ENCODE measurements around the gene GCN1.

The GCN1 gene

DNA sequence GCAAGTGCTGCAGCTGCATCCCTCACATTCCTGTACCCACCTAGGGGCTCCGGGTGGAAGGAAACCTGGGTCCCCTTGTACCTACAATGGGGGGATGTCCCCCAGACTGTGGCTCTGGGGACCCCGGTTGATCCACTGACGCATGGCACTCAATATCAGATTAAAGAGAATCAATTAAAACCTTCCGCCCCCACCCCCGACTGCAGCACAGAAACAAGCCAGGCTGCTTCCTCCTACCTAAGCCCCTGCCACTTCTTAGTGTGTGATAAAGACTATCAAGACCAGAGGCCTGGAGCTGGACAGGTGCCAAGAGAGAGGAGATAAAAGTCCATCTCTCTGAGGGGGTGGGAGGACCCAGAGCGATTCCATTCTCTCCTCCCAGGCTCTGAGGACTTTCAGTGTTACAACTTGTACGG, 34.6 kb upstream of the GCN1 start:
- DNase-seq (ENCODE audit: low read depth in 1 of 2, low spot score in 1 of 2): no peak

DNA sequence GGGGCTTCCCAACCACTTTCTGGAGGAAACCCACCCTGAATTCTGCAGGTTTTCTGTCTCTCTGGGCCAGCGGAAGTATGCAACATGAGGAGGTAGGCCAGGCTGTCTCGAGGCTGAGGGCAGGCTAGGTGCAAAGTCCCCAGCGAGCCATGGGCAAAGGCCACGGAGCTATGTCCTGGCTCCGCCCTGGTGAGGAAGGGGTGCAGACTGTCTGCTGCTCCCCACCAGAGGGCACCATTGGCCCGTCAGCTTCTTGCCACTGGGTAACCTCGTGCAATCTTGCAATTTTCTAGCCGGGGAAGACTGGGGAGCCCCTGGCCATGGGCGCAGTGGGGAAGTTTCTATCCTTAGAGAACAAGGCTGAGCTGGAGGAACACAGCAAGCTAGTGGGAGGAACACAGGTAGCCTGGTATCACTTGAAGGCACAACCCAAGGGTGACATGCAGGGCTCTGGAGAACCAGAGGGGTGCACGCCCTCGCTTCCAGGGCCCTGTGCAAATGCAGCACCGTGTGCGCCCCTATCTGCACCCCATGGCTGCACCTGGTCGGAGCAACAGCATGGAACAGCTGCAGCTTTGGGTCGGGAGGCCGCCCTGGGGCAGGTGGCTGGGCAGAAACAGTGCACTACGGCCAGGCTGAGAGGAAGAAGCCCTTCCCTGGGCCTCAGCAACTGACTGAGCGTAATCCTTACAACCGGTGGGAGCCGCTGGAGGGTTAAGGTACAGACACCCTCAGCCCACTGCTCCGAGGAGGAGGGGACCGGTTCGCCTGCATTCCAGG, 34.0 kb upstream of the GCN1 start:
- DNase-seq (ENCODE audit: low read depth in 1 of 2, low spot score in 1 of 2): peak; percentile 76 to 86

DNA sequence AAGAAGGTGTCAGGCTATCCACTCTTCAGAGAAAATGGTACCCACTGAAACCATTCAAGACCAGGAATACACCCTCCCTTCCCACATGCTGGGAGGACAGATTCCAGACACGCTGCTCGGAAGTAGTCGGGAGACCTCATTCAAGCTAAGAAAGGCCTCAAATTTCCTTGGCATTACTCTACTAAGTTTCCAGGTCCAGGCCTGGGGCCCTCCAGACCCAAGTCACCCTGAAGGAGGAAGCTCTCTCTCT, 33.5 kb upstream of the GCN1 start:
- no peak for DNase-seq (ENCODE audit: low read depth in 1 of 2, low spot score in 1 of 2)

DNA sequence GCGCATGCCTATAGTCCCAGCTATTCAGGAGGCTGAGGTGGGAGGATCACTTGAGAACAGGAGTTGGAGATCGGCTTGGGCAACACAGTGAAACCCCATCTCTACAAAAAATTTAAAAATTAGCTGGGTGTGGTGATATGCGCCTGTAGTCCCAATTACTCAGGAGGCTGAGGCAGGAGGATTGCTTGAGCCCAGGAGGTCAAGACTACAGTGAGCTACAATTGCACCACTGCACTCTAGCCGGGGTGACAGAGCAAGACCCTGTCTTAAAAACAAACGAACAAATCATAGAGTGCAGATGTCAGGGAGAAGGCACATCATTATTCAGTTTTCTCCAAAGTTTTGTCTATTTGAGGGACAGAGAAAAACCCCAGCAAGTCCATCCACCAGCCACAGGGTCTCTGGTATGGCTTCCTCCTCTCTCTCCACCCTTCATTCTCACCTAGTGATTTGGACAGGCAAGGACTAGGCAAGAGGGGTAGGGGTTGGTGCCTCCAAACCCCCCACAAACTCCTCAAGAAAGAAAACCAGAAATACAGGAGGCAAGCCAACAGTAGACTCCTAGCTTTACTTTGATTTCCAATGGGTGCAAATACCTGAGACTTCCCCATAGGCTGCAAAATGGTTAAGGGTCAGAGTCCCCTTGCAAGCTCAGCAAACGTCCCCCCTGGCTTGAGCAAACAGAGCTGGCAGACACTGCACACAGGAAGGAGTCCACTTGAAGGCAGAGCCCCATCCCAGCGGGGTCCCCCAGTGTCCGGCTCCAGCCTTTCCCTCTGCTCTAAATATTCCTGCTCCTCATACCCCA, 32.9 kb upstream of the GCN1 start:
- DNase-seq (ENCODE audit: low read depth in 1 of 2, low spot score in 1 of 2): no peak

DNA sequence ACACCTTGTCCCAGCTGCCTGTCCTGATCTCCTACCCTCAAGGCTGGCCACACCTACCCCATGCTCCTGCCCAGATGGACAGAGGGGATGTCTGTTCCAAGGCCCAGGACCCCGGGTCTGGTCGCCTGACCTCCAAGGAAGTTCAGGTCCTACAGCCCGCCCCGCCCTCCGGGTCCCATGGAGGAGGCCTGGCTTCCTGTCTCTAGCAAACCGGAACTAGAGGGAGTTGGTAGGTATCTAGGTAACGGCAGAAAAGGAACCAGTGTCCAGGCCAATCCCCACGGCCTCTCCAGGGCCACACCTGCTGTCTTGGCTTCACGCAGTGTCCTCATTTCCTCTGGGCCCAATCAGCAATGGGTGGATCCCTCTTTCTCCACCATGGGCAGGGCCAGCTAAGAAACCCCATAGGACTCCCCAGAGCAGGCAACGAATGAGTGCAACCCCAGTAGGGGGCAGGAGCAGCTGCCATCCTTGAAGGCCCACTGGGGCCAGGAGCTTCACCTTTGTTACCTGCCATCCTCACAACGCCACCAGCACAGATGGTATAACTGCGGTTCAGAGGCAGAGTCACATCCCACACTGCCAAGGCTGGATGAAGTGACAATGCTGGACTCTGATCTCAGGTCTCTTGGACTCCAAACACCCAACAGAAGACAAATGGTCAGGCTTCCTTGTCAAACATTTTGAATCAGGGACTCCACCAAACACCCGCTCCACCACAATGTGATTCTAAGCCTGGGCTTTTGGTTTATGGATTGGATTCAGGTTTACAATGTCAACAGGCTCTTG, 31.5 kb upstream of the GCN1 start:
- DNase-seq (ENCODE audit: low read depth in 1 of 2, low spot score in 1 of 2): no peak

DNA sequence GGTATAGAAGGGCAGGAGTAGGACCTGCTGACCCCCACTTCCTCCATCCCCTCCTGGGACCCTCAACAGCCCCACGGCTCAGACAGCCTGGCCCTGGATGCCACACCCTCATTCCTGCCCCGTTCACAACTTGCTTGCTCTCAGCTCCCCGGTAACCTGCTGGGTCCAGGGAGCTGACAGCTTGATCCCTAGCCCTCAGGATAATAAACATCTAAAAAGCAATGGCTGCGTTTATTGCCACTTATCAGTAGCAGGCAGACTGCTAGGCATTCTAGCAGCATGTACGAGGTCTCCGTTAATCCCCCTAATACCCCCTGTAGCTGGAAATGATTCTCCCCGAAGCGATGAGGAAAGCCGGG, 30.7 kb upstream of the GCN1 start:
- DNase-seq (ENCODE audit: low read depth in 1 of 2, low spot score in 1 of 2): no peak

DNA sequence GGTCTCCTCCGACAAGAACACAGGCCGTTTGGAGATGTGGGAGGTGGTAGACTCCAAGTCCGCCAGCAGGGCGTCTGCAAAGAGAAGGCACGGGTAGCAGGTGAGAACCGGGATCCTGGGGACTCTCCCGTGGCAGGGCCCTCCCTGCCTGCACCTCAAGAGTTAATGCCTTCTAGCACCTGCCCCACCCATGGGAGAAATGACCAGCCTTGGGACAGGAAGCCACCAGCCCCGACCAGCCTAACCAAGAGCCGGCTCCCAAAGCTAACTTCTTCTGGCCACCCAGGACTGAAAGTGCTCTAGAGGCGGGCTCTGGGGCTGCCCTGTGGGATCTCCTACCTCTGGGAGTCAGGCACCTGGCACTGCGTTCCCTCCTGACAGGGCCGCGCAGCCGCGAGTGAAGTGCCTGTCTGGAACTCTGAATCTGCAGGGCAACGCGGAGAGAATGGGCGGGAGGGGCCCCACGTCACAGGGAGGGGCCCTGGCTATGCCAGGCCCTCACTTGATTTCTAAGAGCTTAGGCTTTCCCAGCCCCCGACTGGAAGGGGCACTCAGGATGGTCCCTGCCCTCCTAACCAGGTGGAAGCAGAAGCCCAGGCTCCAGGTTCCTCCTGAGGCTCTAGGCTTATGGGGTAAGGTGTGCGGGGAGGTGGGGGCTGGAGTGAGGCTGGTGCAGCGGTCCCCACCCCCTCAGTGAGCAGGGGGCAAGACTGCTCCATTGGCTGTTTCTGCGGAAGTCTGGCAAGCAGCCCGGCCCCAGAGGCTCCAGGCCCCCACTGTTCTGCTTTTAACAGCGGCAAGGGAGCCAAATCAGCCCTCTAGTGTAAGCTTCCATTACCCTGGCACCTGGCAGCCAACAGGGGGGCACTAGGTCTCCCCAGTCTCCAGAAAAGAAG, 30.0 kb upstream of the GCN1 start:
- DNase-seq (ENCODE audit: low read depth in 1 of 2, low spot score in 1 of 2): no peak

DNA sequence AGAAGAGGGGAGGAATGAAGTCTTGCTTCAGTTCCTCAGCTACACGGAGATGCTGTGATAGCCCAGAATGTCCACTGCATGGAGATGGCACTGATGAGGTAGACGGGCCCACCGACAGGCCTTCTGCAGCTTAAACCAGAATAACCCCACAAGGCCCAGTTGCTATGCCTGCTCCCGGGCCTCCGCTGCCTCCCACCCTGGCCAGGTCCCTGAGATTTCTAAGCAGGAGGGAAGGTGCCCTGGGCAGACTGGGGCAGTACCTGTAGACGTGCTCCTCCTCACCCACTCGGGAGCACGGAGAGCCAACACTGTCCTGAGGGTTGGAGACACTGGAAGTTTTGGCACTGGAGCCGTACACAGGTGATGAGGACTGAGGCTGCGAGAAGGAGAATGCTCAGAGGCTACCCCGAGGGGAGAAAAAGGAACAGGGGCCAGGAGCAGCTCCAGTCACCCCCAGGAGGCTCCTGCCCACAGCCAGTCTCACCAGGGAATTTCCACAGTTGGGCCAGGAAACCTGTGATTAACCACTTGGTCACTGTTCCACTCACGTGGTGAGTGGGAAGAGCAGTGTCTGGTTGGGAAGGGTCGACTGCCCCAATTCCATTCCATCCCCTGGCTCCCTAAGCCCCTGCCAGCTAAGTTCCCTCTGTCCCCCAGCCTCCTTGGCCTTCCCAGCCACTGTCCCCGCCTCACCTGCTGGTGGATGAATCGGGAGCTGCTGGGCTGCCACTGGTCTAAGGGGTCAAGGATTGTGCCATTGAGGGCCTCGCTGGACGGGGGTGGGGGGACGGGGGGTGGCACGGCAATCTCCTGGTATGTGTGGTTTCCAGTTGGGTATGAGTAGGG, 29.2 kb upstream of the GCN1 start:
- DNase-seq (ENCODE audit: low read depth in 1 of 2, low spot score in 1 of 2): no peak

DNA sequence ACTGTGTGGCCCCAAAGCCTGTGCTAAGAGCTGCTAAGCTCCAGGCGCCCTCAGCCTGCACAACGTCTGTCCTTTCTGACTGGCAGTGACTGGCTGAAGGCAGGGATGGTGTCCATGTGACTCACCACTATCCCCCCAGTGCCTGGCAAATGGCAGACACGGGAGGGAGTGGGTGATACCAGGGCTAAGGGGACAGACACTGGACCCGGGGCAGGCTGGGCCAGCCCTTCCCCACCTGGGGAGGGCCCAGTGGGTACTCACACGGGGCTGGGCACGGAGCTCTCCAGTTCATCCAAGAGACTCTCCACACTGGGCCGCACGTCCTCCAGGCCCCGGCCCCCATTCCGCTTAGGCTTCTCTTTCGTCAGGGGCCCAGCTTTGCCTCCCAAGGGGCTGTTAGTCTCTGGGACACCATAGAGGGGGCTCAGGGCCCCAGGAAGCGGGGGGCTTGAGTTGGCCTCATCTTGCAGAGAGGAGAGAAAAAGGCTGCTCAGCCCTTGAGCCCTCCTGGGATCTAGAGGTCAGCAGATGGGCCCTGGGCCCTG, 27.8 kb upstream of the GCN1 start:
- DNase-seq (ENCODE audit: low read depth in 1 of 2, low spot score in 1 of 2): no peak

DNA sequence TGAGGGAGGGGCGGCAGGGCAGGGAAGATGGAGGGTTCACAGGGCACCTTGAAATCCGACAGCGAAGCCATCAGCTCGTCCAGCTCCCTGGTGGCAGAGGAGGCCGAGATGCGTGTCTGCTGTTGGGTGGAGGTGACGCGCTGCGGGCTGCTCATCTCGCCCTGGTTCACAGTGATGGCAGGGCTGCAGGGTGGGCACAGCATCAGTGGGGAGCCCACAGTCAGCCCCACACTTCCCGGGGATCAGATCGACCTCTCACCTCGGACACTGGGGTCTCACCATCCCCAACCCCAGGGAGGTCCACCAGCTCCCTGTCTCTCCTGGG, 27.0 kb upstream of the GCN1 start:
- DNase-seq (ENCODE audit: low read depth in 1 of 2, low spot score in 1 of 2): no peak

DNA sequence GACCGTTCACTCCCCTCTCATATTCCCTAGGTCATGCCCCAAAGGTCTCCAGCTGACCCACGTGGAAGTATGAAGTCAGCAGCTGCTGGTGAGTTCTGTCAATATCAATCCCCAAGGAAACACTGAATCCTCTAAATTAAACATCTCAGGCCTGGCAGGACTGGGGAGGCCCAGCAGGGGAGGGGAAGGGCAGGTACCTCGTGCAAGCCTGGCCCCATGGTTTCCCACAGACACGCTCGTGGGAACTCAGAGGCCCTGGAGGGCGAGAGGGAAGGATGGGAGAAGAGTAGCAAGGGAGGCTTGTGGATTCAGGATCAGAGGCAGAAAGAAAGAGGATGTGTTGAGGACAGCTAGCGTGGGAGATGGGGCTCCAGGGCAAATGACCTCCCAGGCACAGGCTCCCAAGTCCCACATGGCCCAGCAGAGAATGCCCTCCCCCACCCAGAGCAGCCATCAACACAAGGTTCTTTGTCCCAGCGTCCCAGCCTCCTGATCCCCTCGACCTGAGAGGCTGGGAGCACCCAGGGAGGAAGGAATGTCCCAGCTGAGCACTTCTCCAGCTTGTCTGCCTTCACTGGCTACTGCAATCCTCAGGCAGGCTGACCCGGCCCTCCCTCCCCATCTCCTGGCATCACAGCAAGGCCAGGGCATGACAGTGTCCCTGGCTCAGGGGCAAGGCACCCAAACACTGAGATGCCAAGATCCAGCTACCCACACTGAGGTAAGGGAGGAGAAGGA, 26.5 kb upstream of the GCN1 start:
- DNase-seq (ENCODE audit: low read depth in 1 of 2, low spot score in 1 of 2): no peak

DNA sequence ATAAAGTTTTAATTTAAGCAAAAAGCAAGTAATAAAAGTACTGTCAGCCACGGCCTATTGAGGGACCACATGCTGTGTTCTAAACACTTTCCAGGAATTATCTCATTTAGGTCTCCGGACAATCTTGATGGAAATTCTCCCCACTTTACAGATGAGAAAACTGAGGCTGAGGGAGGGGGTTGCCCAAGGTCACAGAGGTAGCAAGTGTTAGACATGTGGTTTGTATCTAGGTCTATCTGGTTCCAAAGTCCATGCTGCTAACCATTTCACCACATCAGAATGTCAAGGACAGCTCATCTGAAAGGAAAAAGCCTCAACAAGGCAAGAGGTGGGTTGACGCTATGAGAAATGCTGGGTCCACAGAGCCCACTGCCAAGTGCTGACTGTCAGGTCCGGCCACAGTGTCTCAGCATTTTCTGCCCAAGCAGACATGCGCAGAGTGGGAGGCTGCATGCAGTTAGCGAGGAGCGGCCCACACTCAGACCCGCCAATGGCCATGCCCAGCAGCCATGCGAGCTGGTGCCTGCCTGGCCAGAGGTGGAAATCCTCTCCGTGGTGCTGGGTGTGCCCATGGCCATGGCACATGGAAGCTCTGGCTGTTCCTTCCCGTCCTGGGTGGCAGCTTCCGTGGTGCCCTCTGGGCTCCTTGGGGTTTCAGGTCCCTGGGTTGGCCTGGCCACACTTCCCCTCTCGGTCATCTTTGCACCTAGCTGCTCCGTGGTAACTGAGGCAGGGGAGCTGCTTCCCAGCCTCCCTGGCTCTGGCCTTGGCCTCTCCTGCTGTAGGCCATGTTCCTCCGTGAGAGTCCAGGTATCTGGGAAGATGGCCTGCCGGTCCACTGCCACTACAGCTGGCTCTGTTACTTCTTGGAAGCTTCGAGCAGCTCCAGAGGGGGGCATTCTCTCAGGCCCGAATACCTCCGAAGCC, 24.4 kb upstream of the GCN1 start:
- no peak for DNase-seq (ENCODE audit: low read depth in 1 of 2, low spot score in 1 of 2)

DNA sequence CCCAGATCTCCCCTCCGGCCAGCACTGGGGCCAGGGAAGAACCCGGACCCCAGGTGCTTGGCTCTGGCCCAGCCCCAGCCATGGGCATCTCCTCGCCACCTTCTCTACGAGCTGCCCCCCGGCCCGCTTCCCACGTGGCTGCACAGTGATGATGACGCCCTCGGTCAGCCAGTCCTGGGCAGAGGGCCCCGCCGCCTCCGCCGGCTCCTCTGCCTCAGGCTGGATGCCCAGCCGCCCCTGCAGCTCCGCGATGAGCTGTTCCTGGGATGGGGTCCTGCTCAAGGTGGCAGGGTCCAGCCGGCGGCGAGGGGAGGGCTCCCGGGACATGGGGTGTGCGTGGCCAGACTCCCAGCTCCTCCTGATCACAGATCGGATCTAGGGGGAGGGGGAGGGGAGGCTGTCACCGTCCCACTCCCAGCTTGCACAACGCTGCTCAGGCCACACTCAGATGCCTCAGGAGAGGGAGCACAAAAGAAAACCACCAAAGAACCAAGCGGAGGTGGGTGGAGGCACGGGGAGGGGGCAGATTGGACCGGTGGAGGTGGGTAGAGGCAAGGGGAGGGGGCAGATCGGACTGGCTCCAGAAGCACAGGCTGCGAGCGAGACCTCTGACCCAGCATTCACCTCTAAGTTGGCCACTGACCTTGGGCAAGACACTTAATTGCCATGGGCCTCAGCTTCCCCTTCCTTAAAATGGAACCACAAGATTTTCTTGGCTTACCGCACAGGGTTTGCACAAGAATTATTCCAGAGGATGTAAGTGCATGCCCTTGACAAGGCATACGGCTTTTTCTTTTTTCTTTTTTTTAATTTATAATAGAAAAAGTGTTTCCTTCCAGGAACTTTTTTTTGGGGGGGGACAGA, 22.5 kb upstream of the GCN1 start:
- DNase-seq (ENCODE audit: low read depth in 1 of 2, low spot score in 1 of 2): no peak

DNA sequence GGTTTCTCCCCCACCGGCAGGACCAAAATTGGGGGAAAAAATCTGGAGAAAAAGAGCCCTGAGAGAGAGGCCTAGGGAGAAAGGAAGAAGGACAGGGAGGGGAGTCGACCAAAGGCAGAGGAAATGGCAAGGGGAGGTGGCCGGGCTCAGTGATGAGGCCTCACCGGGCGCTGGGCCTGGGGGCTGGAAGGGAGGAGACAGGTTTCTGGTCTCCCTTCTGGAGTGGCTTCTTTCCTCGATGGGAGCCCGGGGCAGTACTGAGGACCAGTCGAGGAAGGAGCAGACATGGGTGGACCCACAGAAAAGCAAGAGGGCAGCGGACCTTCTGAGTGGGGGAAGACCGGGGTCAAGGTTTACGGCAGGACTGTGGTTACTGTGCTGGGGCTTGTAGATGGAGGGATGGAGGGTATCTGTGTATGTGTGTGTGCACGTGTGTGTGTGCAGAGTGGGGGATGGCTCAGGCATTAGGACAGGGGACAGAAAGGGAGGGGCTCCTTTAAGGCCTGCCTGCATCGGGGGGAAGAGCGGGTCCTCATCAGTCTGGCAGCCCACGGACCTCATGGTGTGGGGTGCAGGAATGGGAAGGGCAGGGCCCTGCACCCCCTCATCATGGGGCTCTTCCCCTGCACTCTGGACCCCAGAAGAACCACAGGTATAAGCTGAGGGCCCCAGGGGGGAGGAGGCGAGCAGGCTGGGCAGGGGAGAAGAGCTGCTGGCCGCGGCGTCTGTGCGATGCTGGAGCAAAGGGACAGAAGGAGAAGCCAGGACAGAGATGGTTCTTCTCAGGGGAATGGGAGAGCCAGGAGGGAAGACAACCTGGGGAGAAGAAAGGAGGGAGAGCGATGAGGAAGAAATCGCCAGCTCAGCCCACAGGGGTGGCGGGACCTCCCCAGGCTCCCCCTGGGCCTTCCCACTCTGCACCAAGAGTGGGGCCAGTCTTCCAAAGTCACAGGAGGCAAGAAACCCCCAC, 21.5 kb upstream of the GCN1 start:
- DNase-seq (ENCODE audit: low read depth in 1 of 2, low spot score in 1 of 2): no peak

DNA sequence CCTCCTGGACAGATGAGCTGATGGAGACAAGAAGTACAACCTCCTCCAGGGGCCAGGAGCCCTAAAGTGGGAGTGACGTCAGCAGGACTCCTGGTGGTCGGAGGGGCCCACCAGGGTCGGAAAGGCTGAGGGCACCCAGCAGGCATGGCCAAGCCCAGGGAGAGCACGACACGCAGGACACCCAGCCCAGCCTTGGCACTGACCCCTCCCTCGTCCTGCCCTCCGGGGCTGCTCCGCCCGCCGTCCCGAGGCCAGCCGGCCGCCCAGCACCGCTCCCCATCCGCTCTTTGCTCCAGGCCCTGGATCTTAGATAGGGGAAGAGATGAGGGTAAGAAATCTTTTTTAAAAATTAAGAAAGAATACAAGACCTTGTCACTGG, 20.8 kb upstream of the GCN1 start:
- DNase-seq (ENCODE audit: low read depth in 1 of 2, low spot score in 1 of 2): no peak

DNA sequence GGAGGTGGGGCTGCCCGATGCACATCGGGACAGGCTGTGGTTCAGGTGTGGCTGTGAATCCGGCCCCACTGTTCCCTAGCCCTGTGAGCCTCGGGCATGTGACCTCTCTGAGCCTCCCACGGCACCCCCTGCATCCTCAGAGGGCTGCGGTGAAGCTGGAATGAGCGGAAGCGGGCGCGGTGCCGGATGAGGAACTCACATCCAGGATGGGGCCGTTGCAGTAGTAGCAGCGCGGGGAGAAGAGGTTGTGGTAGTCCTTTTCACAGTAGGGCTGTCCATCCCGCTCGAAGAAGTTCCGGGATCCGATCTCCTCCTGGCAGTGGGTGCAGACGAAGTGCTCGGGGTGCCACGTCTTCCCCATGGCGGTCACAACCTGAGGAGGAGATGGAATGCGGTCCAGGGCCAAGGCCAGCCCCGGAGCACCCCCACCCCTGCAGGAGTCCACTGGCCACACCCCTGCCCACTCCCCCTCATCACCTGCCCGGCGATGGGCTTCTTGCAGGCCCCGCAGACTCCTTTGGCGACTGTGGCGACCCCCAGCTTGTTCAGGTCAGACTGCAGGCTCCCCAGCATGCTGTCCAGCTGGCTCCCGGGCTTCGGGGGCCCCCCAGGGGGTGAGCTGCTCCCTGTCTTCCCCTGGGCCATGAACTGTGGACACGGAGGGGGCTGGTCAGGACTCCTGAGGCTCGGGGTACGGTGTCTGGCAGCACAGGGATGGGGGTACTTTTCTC, 20.3 kb upstream of the GCN1 start:
- no peak for DNase-seq (ENCODE audit: low read depth in 1 of 2, low spot score in 1 of 2)
